ENCODE measurements around the gene HSPA4L. TPM values are rescaled to one million over a fixed set of nuclear protein-coding genes. Genes with fewer than 3 reads are reported as not detected.

HSPA4L gene
- 27.9 TPM for polyA plus RNA-seq (2012; ENCODE audit: insufficient read depth, insufficient read length)

DNA sequence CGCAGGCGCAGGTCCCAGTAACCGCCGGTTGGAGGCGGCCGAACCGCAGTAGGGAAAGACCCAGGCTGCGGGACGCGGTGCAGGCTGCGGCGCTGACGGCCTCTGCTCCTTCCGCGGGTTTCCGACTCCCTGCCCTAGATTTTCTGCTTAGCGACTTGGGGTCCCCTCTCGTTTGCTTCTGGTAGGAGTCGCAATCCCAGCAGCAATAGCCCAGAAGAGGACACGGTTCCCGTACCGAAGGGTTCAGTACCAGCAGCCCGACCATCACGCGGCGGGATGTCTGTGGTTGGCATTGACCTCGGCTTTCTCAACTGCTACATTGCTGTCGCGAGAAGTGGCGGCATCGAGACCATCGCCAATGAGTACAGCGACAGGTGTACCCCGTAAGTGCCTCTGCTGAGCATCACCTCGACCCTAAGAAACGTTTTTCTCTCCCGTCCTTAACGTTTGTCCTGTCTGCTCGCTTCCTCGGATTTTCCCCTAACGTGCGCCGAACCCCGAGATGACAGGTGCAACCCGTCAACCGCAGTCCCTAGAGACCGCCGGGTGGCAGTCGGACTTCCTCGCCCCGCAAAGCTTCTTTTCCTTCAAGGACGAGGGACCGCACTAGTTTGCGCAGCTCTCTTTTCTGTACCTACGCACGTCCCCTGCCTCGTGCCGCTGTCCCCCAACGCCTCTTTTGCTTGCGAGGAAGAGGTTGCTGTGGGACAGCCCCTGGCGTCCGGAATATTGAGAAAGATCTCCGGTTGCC is at the start of gene HSPA4L:
HSPA4L (plus strand) TSS at position 48 of the 751 bp plus-strand sequence; CDS start at position 277, 229 bp downstream.
- peak within 1 kb of the TSS; percentile 82 for H3K4me3 ChIP-seq (ENCODE audit: low read length)

DNA sequence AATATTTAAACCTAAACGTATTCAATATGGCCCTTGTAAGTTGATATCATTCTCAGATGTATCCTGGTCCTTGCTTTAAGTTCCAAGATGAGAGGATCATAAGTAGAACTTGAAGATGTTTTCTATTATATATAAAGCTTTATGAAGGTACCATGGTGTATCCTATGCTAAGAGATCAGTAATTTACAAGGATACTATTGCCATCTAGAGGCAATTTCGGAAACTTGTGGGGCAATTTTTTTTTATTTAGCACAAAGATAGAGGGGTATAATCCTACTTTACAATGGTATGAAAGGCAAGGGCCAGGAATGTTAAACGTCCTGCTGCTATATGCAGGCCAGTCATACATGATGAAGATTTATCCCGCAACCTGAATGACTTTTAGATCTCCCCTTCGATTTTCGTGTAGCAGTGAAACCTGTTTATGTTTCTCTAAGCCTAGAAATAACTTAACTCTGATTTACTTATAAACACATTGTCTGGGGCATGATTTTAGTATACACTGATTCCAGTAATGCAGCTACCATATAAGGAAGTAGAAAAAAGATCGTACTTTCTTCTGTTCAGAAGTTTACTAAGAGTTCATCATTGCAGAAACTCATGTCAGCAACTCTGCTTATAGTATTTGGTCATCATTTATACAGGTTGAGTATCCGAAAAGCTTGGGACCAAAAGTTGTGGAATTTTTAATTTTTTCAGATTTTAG is 49.3 kb upstream of the HSPA4L start:
- no peak overlapping the region for H3K4me3 ChIP-seq (ENCODE audit: low read length)
- DNase-seq (ENCODE audit: low read depth, low spot score) = peak; percentile 34

More for the DNA sequence above, at the start of gene HSPA4L:
- DNase-seq (ENCODE audit: low read depth, low spot score) = peak; percentile 53

- DNase-seq (ENCODE audit: low read depth, low spot score) = no peak
- H3K4me3 ChIP-seq (ENCODE audit: low read length) = no peak overlapping the region
Observed at GRCh38 chr4:127734976-127735375, 47.1 kb upstream of the HSPA4L start.

- no peak for DNase-seq (ENCODE audit: low read depth, low spot score)
Observed at GRCh38 chr4:127737295-127737694, 44.8 kb upstream of the HSPA4L start.

GRCh38 chr4:127741247-127741646 is 40.9 kb upstream of the HSPA4L start:
- no peak for DNase-seq (ENCODE audit: low read depth, low spot score)
- no peak overlapping the region for H3K4me3 ChIP-seq (ENCODE audit: low read length)

More at GRCh38 chr4:127737295-127737694, 44.8 kb upstream of the HSPA4L start:
- H3K4me3 ChIP-seq (ENCODE audit: low read length) = no peak overlapping the region

DNA sequence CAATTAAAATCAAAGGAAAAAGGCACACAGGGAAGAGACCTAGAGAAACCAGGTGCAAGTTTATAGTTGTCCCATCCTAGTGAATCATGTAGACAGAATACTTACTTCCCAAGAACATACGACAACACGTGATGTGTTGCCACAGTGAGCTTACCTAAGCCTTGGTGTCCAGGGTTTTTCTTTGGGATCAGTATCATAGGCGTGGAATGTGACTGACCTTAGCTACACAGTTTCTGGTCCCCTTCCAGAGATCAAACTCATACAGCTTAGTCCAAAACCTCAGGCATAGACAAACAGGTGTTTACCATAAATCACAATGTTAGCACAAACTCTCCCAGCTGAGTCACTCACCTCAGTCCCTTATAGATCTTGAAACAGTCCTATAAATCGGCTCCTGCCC is 34.2 kb upstream of the HSPA4L start:
- no peak for DNase-seq (ENCODE audit: low read depth, low spot score)
- no peak overlapping the region for H3K4me3 ChIP-seq (ENCODE audit: low read length)

DNA sequence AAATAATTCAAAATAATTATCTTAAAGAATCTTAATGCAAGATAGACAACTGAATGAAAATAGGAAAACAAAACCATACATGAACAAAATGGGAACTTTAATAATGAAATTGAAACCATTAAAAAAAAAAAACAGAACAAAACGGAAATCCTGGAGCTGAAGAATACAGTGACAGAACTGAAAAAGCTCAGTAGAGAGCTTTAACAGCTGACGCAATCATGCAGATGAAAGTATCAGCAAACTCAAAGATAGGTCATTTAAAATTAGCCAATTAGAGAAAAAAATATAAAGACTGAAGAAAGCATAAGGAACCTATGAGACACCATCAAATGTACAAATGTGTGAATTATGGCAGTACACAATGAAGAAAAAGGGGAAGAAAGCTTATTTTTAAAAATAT is 33.2 kb upstream of the HSPA4L start:
- H3K4me3 ChIP-seq (ENCODE audit: low read length) = no peak overlapping the region
- no peak for DNase-seq (ENCODE audit: low read depth, low spot score)

- DNase-seq (ENCODE audit: low read depth, low spot score) = no peak
- no peak overlapping the region for H3K4me3 ChIP-seq (ENCODE audit: low read length)
Observed at GRCh38 chr4:127756906-127757305, 25.2 kb upstream of the HSPA4L start.

- no peak for DNase-seq (ENCODE audit: low read depth, low spot score)
- no peak overlapping the region for H3K4me3 ChIP-seq (ENCODE audit: low read length)
Observed at GRCh38 chr4:127759228-127759820, 22.8 kb upstream of the HSPA4L start.

DNA sequence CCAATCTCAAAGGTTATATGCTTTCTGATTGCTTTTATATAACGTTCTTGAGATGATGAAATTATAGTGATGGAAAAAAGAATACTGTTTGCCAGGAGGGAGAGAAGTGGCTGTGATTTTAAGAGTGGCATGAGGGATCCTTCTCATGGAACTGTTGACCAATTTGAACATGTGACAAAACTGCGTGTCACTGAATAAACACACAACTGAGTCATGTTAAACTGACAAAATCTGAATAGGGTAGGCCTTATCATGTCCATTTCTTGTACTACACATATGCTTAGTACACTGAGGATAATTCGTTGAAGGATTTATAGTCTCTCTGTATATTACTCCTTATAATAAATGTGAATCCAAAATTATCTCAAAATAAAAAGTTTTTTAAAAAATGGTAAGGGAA is 22.2 kb upstream of the HSPA4L start:
- H3K4me3 ChIP-seq (ENCODE audit: low read length) = no peak overlapping the region
- DNase-seq (ENCODE audit: low read depth, low spot score) = no peak

GRCh38 chr4:127771535-127772275 is 10.4 kb upstream of the HSPA4L start:
- no peak for DNase-seq (ENCODE audit: low read depth, low spot score)
- H3K4me3 ChIP-seq (ENCODE audit: low read length) = no peak overlapping the region

DNA sequence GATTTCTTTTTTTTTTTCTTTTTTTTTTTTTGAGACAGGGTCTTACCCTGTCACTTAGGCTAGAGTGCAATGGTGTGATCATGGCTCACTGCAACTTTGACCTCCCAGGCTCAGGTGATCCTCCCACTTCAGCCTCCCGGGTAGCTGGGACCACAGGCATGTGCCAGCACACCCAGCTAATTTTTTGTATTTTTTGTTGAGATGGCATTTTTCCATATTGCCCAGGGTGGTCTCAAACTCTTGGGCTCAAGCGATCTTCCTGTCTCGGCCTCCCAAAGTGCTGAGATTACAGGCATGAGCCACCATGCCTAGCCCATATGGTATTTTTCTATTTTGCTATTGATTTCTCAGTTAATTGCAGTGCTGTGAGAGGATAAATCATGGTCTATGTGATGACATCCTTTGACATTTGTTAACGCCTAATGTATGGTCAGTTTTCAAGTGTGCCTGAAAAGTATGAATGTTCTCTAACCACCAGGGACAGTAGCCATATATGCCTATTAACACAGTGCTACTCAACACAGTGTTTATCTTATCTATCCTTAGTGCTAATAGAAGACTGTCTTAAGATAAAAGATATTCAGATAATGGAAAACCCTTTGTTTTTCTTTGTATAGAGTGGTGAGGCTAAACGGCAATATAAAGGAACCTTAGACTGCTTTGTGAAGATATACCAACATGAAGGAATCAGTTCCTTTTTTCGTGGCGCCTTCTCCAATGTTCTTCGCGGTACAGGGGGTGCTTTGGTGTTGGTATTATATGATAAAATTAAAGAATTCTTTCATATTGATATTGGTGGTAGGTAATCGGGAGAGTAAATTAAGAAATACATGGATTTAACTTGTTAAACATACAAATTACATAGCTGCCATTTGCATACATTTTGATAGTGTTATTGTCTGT is 9.1 kb upstream of the HSPA4L start:
- no peak for DNase-seq (ENCODE audit: low read depth, low spot score)
- no peak overlapping the region for H3K4me3 ChIP-seq (ENCODE audit: low read length)

- no peak overlapping the region for H3K4me3 ChIP-seq (ENCODE audit: low read length)
- DNase-seq (ENCODE audit: low read depth, low spot score) = no peak
Observed at GRCh38 chr4:127775843-127776242, 6.3 kb upstream of the HSPA4L start.

DNA sequence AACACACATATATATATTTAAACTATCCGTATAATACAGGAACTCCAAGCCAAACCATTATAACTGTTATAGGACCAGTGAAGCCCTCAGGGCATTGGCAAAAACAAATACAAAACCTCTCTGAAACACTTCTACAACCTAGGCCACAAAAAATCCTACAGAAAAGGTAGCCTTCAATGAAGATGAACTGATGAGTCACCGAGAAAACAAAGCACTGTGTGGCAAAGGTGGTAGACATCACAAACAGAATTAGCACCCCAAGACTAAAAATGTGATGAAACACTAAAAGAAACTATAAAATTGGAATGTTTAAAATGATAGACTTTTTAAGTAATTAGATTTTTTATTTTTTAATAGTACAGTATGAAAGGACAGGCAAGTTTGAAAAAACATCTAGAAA is 5.5 kb upstream of the HSPA4L start:
- no peak overlapping the region for H3K4me3 ChIP-seq (ENCODE audit: low read length)
- no peak for DNase-seq (ENCODE audit: low read depth, low spot score)

- no peak for DNase-seq (ENCODE audit: low read depth, low spot score)
- H3K4me3 ChIP-seq (ENCODE audit: low read length) = no peak overlapping the region
Observed at GRCh38 chr4:127777487-127777886, 4.6 kb upstream of the HSPA4L start.

DNA sequence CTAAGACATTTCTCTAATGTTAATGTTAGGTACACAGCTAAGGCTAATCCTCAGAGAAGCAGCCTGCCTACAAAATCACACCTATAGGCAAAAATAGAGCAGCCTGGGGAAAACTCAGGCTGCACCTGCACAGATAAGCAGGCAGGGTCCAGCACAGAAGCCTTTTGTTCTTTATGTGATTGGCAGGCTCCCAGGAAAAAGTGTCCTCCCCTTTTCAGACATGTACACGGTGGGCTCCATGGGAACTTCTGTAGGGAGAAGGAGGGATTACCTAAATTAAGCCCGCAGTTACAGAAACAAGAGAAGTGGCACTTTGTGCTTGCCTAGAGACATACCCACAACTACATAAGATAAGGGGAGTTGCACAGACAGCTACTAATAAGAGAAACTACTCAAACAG is 4.0 kb upstream of the HSPA4L start:
- DNase-seq (ENCODE audit: low read depth, low spot score) = peak; percentile 7

DNA sequence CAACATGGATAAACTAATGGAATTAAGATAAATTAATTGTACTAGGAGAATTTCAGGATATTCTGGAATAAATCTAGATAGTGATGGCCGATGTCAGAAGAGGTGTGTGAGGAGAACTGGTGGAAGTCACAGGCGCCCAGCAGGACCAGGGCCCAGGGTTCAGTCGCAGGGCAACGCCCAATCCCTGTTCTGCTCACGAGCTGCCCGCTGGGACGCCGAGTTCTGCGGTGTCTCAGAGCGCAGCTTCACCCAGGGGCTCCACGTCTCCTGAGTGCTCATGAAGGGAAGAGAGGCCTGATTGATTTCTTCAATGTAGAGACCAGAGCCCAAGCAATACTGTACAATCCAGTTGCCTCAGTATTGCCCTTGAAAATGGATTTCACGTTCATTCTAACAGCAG is 1.5 kb upstream of the HSPA4L start:
- no peak overlapping the region for H3K4me3 ChIP-seq (ENCODE audit: low read length)
- DNase-seq (ENCODE audit: low read depth, low spot score) = no peak

More for the DNA sequence above, 4.0 kb upstream of the HSPA4L start:
- H3K4me3 ChIP-seq (ENCODE audit: low read length) = no peak overlapping the region

DNA sequence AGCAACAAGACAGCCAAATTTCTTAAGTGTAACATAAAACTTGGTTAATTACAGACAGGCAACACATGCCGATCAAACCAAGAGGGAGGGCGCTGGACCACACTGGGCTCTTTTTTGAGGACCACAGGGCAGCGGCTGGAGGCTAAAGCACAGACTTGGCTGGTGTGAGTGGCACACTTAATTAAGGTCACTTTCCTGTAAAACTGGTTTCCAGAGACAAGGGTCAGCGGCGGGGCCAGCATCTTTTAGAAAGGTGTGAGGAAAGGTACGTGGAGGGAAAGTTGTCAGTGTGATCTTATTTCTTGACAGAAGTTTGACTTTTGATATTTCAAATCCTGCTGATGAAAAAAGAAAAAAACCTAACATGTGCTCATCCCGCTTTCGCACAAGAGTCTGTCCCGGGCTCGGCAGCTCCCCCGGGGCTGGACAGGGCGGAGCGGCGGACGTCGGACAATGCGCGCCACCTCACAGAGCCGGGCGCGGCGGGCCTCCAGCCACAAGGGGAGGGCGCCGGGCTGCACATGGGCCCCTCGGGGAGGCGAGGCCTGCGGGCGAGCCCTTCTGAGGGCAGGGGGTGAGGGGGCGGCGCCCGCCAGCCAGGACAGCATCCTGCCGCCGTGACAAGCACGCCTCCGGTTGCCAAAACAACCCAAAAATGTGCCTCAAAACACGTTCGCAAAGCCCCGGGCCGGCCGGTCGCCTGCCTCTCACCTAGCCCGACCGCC is 660 bp upstream of the HSPA4L start:
- no peak for DNase-seq (ENCODE audit: low read depth, low spot score)
- H3K4me3 ChIP-seq (ENCODE audit: low read length) = peak overlapping the region; percentile 82

All from Jurkat, Clone E6-1 (cell line).